GF-D8 (cell line): ENCODE measurements around the gene SSB.
"Not testable (repeated sequence)": the region's sequence is repeated elsewhere in the genome, so short reads cannot be mapped to it uniquely, and the experiment has no call there.

ENCODE experiments used
- DNase-seq: peaks from one replicate; lab custom pipeline; 2025; lab: John Stamatoyannopoulos, UW

SSB gene

GRCh38 chr2:169781249-169782013, 17.2 kb upstream of the SSB start:
- no peak for DNase-seq

GRCh38 chr2:169782513-169782912, 16.2 kb upstream of the SSB start:
- no peak for DNase-seq

- DNase-seq = no peak
Measured at GRCh38 chr2:169790581-169790980, 8.1 kb upstream of the SSB start.

GRCh38 chr2:169795181-169795580, 3.5 kb upstream of the SSB start:
- DNase-seq = no peak

GRCh38 chr2:169796441-169796840, 2.2 kb upstream of the SSB start:
- no peak for DNase-seq

- no peak for DNase-seq
Measured at GRCh38 chr2:169797601-169798000, 1.1 kb upstream of the SSB start.

GRCh38 chr2:169798397-169798717, 314 bp upstream of the SSB start:
- DNase-seq = no peak

- DNase-seq = no peak
Measured at GRCh38 chr2:169803480-169803879, 4.8 kb downstream of the SSB start.

- DNase-seq = no peak
Measured at GRCh38 chr2:169806586-169806985, 7.9 kb downstream of the SSB start.

- DNase-seq = no peak
Measured at GRCh38 chr2:169808221-169808620, 9.6 kb downstream of the SSB start.

- no peak for DNase-seq
Measured at GRCh38 chr2:169815849-169816248, 17.2 kb downstream of the SSB start.

GRCh38 chr2:169816961-169817360, 18.3 kb downstream of the SSB start:
- not testable (repeated sequence) for DNase-seq

GRCh38 chr2:169817369-169817768, 18.7 kb downstream of the SSB start:
- DNase-seq = not testable (repeated sequence)

GRCh38 chr2:169818241-169818640, 19.6 kb downstream of the SSB start:
- DNase-seq = no peak

- DNase-seq = peak; percentile 29
Measured at GRCh38 chr2:169819106-169819505, 20.4 kb downstream of the SSB start.

GRCh38 chr2:169820101-169820500, 21.4 kb downstream of the SSB start:
- not testable (repeated sequence) for DNase-seq

GRCh38 chr2:169822036-169822435, 23.4 kb downstream of the SSB start:
- no peak for DNase-seq

GRCh38 chr2:169822785-169823392, 24.2 kb downstream of the SSB start:
- no peak for DNase-seq

- DNase-seq = no peak
Measured at GRCh38 chr2:169823996-169824372, 25.3 kb downstream of the SSB start.

- DNase-seq = peak; percentile 50
Measured at GRCh38 chr2:169824373-169825333, 26.0 kb downstream of the SSB start, which contains the start of gene METTL5. Gene METTL5 (minus strand): TSS chr2:169824905. CDS start chr2:169824597, 308 bp downstream.

GRCh38 chr2:169827272-169828140, 28.8 kb downstream of the SSB start, which contains the start of gene UBR3:
Gene UBR3 (plus strand): TSS chr2:169827454. CDS start chr2:169827508, 54 bp downstream.
- DNase-seq = peak; percentile 80
